K562 (cell line): ENCODE results near the gene VSIG10L. TPM values are rescaled to one million over a fixed set of nuclear protein-coding genes. Genes with fewer than 3 reads are reported as not detected.
A peak's percentile ranks its signal among the peaks of the same experiment; 100 is the strongest.

ENCODE experiments used
- ATAC-seq: fragments of 200-7000 bp; cut with Tn5 transposase; 3 replicates; pipeline ENCODE4 v1.9.1; 2020; ENCODE audit warnings: moderate library complexity
- BruUV-seq: library from RNA; stranded (reverse); fragments of 400-500 nt; replicated peaks from 2 replicates; lab custom pipeline; 2021; lab: Mats Ljungman, UMichigan
- CTCF ChIA-PET: fragments of 300-600 bp; formaldehyde crosslinking; extraction: SDS; loops from one replicate; lab custom pipeline; 2021; ENCODE audit warnings: low intra/inter-chr PET ratio; lab: Yijun Ruan, JAX
- POLR2A ChIA-PET: fragments of 300-600, 350-650 bp; sonication (Branson Sonifier 250); formaldehyde crosslinking; extraction: SDS; loops from one replicate; lab custom pipeline; 2021; ENCODE audit warnings: antibody characterized with exemption, inconsistent platforms; lab: Yijun Ruan, JAX
- DNase-seq, 4 experiments: peaks; one replicate each; pipeline versions ENCODE4 v3.0.0 to v3.0.0-alpha.2; 2011 to 2018; ENCODE audit warnings: low spot score in 3 of 4, mixed read lengths in 3 of 4; ENCODE audit errors: extremely low read depth in 1 of 4
- FAIRE-seq: peaks from 2 replicates; lab custom pipeline; 2011; peaks lifted over from hg19 to GRCh38; lab: Jason Lieb, UNC
- H2AFZ ChIP-seq: 2 replicates; pipeline ENCODE4 v1.6.0; 2011; ENCODE audit warnings: low read depth, low read length, control low read depth, inconsistent platforms
- H3K27ac ChIP-seq: fragments of 200-600 bp; 3 replicates; pipeline ENCODE4 v1.8.0; 2011; ENCODE audit warnings: low read depth, mild to moderate bottlenecking, control low read depth, inconsistent platforms, low read length, moderate library complexity, mixed read lengths; ENCODE audit errors: extremely low read depth
- H3K27me3 ChIP-seq, 2 experiments: fragments of 300-600 bp in 1 of 2; 2 replicates in 1 of 2; 3 replicates in 1 of 2; pipeline versions ENCODE4 v1.6.0 to v1.8.0; 2011; ENCODE audit warnings: inconsistent platforms in 2 of 2, low read length in 2 of 2, mild to moderate bottlenecking in 1 of 2, mixed read lengths in 1 of 2, moderate library complexity in 1 of 2; ENCODE audit not compliant: control insufficient read depth in 2 of 2, insufficient read depth in 2 of 2
- H3K36me3 ChIP-seq: fragments of 300-600 bp; 3 replicates; pipeline ENCODE4 v1.8.0; 2011; ENCODE audit warnings: mild to moderate bottlenecking, low read length, inconsistent platforms; ENCODE audit not compliant: control insufficient read depth, insufficient read depth
- H3K4me1 ChIP-seq, 2 experiments: fragments of 200-600 bp in 1 of 2; replicated peaks in 1 of 2; 2 replicates in 1 of 2; 3 replicates in 1 of 2; pipeline versions ENCODE4 v1.5.1 to v1.8.0; 2011; ENCODE audit warnings: inconsistent platforms in 2 of 2, low read length in 2 of 2, mild to moderate bottlenecking in 1 of 2, mixed read lengths in 1 of 2, moderate library complexity in 1 of 2; ENCODE audit not compliant: control insufficient read depth in 2 of 2, insufficient read depth in 2 of 2
- H3K4me2 ChIP-seq: 2 replicates; pipeline ENCODE4 v1.6.1; 2011; ENCODE audit warnings: low read length, control low read depth, inconsistent platforms, mixed read lengths; ENCODE audit not compliant: insufficient read depth
- H3K4me3 ChIP-seq: fragments of 200-600 bp; sonication (generic), shearing (Covaris generic); 2 replicates; pipeline ENCODE4 v1.5.1; 2016; ENCODE audit warnings: control low read depth, inconsistent platforms
- H3K79me2 ChIP-seq: fragments of 200-600 bp; 3 replicates; pipeline ENCODE4 v1.8.0; 2011; ENCODE audit warnings: low read length, inconsistent platforms; ENCODE audit not compliant: control insufficient read depth, insufficient read depth
- H3K9ac ChIP-seq, 2 experiments: 2 replicates each; pipeline versions ENCODE4 v1.6.0 to v1.6.1; 2011; ENCODE audit warnings: low read depth in 2 of 2, low read length in 2 of 2, control low read depth in 1 of 2, inconsistent platforms in 1 of 2, mild to moderate bottlenecking in 1 of 2, mixed read lengths in 1 of 2; ENCODE audit not compliant: insufficient read depth in 1 of 2
- H3K9me1 ChIP-seq: one replicate; pipeline ENCODE4 v1.6.0; 2011; ENCODE audit warnings: inconsistent platforms, mild to moderate bottlenecking, low read length, moderate library complexity; ENCODE audit not compliant: control insufficient read depth, insufficient read depth
- H3K9me3 ChIP-seq: replicated peaks from 2 replicates; pipeline ENCODE4 v1.5.1; 2011; ENCODE audit warnings: low read depth, low read length, inconsistent platforms; ENCODE audit not compliant: control insufficient read depth, insufficient read depth
- H4K20me1 ChIP-seq: replicated peaks from 2 replicates; pipeline ENCODE4 v1.6.1; 2011; ENCODE audit warnings: low read length, inconsistent platforms, mixed read lengths; ENCODE audit not compliant: control insufficient read depth, insufficient read depth
- DDX20 ChIP-seq: fragments of 450-650 bp; IDR thresholded peaks from 2 replicates; pipeline ENCODE4 v1.6.1; 2016; ENCODE audit warnings: missing genetic modification characterization, low read depth, mild to moderate bottlenecking, missing compliant biosample characterization, moderate library complexity
- HNRNPL ChIP-seq: fragments of 200-400 bp; formaldehyde crosslinking; IDR thresholded peaks from 2 replicates; pipeline ENCODE4 v1.6.1; 2017; ENCODE audit warnings: low read depth, mild to moderate bottlenecking, low read length
- KLF6 ChIP-seq: fragments of 250-450 bp; sonication (Bioruptor Pico); IDR thresholded peaks from 2 replicates; pipeline ENCODE4 v1.4.0; 2020; ENCODE audit warnings: mild to moderate bottlenecking, moderate library complexity, borderline replicate concordance
- POLR2G ChIP-seq: fragments of 200-400 bp; formaldehyde crosslinking; IDR thresholded peaks from 2 replicates; pipeline ENCODE4 v1.6.1; 2017; ENCODE audit warnings: low read depth, mild to moderate bottlenecking, antibody characterized with exemption, low read length, moderate library complexity
- SIN3A ChIP-seq, 2 experiments: fragments of 150-350 bp in 1 of 2; IDR thresholded peaks; 2 replicates each; pipeline ENCODE4 v1.6.1; 2011 to 2016; ENCODE audit warnings: borderline replicate concordance in 2 of 2, low read depth in 2 of 2, low read length in 2 of 2, mild to moderate bottlenecking in 2 of 2, moderate library complexity in 2 of 2; ENCODE audit not compliant: control insufficient read depth in 1 of 2
- WGBS: fragments of 100-300 bp; shearing (Covaris generic); methylation state at CpG from one replicate; pipeline ENCODE4 v1.1.6; 2016; ENCODE audit warnings: low coverage, mixed read lengths; ENCODE audit not compliant: insufficient coverage; ENCODE audit errors: missing lambda C conversion rate; 5-methylcytosine and 5-hydroxymethylcytosine counted together
- in situ Hi-C: fragments of 300-500 bp; cut with MboI; formaldehyde crosslinking; loops from 4 replicates; pipeline ENCODE4 v1.15.0; 2018; ENCODE audit warnings: inconsistent platforms, mixed read lengths
- intact Hi-C: fragments of 100-400 bp; cut with micrococcal nuclease; formaldehyde crosslinking; loops from 2 replicates; pipeline ENCODE4 v1.14.2; 2022
- polyA plus RNA-seq, 8 experiments: library from polyadenylated mRNA; depleted of rRNA in 4 of 8; stranded (reverse) in 5 of 8; unstranded in 3 of 8; fragments of >200 nt; fragmentation: Nextera tagmentation in 2 of 8; fragmentation: Illumina TruSeq in 1 of 8; extraction: Ambion mirVana in 2 of 8; extraction: Trizol in 1 of 8; gene quantifications; 2 replicates each; pipeline versions ENCODE4 v1.2.1 to v1.2.3, GENCODE V29; 2011 to 2014; ENCODE audit warnings: inconsistent platforms in 1 of 8, missing spikeins in 1 of 8
- total RNA-seq, 7 experiments: library from RNA; depleted of rRNA in 6 of 7; stranded (reverse); fragments of >200 nt in 6 of 7; fragmentation: Illumina TruSeq in 2 of 7; extraction: Trizol in 2 of 7; gene quantifications; 2 replicates each; pipeline versions ENCODE4 v1.2.1 to v1.2.3, GENCODE V29; 2011 to 2021; ENCODE audit warnings: low replicate concordance in 1 of 7
- TF ChIP-seq, protein P1 (sequence below): fragments of 450-650 bp; IDR thresholded peaks from 2 replicates; pipeline ENCODE4 v1.6.1; 2018; ENCODE audit warnings: mild to moderate bottlenecking, low read depth; ENCODE audit not compliant: partially characterized antibody

The VSIG10L gene
- total and polyA plus RNA-seq, 9 of the 15 experiments (the other 6 are each of a cell fraction or from before 2014, with no cell fraction given): 1.1 to 7.6 (median 2.2) TPM

DNA sequence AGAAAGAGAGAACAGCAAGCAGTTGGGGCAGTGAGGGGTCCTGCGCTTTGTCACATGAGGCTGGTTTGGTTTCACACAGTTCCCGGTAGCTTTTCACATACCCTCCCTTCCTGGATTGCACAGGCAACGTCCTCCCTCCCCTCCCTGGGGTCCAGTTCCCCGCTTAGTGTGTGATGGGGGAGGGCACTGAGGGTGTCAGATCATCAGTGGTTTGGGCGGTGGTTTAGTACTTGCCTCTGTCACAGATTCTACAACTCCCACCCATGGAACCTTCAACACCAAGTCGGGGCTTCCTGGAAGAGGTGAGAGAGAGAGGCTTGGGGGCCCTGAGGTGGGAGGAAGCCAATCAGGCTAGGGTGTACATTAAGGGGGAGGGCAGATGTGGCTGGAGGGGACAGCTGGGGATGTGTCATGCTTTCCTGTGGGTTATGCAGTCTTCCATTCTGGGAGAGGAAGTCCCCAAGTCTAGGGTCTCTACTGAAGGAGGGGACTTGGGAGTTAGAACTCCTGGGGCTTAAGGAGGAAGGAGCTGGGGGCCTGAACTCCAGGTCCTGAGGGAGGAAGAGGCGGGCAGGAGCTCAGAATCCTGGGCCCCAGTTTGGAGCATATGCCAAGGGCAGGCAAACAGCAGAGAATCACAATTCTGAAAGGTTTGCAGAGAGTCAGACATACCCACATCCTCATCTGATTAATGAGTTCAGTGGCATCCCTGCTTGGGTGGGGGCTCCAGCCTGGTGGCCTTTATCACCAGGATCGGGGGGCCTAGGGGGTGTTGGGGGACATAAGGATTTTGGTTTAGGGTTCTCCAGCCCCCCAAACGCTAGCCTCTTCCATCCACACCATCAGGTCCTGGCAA lies 30.9 kb upstream of the VSIG10L start, which contains the start of gene NKG7 (continued):
- no peak for TF ChIP-seq DDX20

DNA sequence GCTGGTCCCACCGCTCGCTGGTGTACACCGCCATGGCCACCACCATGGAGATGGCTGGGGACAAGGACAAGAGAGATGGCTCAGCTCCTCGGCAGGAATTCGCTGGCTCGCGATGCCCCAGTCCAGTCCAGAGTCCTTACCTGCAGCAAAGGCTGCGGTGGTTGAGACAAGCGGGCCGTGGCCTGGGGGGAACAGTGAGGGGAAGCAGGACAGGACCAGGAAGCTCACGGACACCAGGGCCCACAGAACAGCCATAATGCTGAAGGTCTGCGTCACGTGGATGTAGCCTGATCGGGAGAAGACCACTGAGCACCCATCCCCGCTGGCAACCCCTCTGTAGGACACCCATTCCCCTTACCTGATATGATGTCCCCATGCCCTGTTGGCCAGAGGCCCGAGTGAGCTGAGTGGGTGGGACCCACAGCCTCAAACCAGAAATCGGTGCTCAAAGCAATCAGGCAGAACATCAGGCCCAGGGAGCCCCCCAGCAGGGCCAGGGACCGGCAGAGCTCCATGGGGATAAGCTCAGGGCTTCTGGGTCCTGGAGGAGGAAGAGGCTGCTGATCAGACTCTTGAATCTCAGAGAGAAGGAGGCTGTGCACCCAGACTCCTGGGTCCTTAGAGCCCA lies 30.2 kb upstream of the VSIG10L start:
- Histone ChIP-seq H3K4me2 (no peak overlapping the region), H3K9me1 (no peaks in the 10 kb centered on the region), H3K79me2 (peaks cover 15% of the 10 kb centered on the region), H3K27ac (no peak overlapping the region), H3K9me3 (no peaks in the 10 kb centered on the region), H3K9ac (peak overlapping the region in 1 of 2 experiments; percentile 82; a peak in 2 of 4 replicates), H2AFZ (no peak overlapping the region), H3K4me1 (peaks cover 19 to 34% of the 10 kb centered on the region in 2 experiments), H4K20me1 (no peaks in the 10 kb centered on the region), H3K27me3 (no peaks in the 10 kb centered on the region), H3K4me3 (no peak overlapping the region), H3K36me3 (no peaks in the 10 kb centered on the region)
- intact Hi-C loops (no loop called here), in situ Hi-C loops (no loop called here)
- TF ChIP-seq SIN3A (IDR thresholded peaks at IDR 0.05; ENCODE audit: borderline replicate concordance in 2 of 2, control insufficient read depth in 1 of 2, low read depth in 2 of 2, low read length in 2 of 2) (no peak), KLF6 (CRISPR knock-in tag) (no peak), HNRNPL (no peak), POLR2G (0 out of 2 replicates have a peak, but pooled peaks have one; percentile 14)
- TF ChIP-seq, protein P1, sequence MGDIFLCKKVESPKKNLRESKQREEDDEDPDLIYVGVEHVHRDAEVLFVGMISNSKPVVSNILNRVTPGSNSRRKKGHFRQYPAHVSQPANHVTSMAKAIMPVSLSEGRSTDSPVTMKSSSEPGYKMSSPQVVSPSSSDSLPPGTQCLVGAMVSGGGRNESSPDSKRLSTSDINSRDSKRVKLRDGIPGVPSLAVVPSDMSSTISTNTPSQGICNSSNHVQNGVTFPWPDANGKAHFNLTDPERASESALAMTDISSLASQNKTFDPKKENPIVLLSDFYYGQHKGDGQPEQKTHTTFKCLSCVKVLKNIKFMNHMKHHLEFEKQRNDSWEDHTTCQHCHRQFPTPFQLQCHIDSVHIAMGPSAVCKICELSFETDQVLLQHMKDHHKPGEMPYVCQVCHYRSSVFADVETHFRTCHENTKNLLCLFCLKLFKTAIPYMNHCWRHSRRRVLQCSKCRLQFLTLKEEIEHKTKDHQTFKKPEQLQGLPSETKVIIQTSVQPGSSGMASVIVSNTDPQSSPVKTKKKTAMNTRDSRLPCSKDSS: no peak
- no peak for FAIRE-seq
- CTCF ChIA-PET: no interaction called here
- ATAC-seq: no peak
- no TSS peak for BruUV-seq
- POLR2A ChIA-PET: interaction anchor here (1.1 kb wide), 1 partner anchor 20 kb away, joined by 4 read pairs; no protein-coding TSS in a partner anchor
- DNase-seq: no peak
- 75% methylated on average over 12 of the region's 18 CpGs for WGBS
